Neural cell (in vitro differentiated cells): ENCODE measurements around the gene LRMDA. TPM values are rescaled to one million over a fixed set of nuclear protein-coding genes. Genes with fewer than 3 reads are reported as not detected.

Experiments used
- H2AFZ ChIP-seq: fragments of 200-600, 300-800 bp; sonication (generic), shearing (Covaris generic); 2 replicates; pipeline ENCODE4 v1.6.0; 2014; ENCODE audit warnings: low read depth, mild to moderate bottlenecking, antibody characterized with exemption, low read length, moderate library complexity
- H3F3A ChIP-seq: fragments of 200-600 bp; shearing (Covaris generic); 2 replicates; pipeline ENCODE4 v1.6.1; 2016; ENCODE audit warnings: mild to moderate bottlenecking, moderate library complexity, mixed read lengths, antibody characterized with exemption, low read length; ENCODE audit not compliant: insufficient read depth, poor library complexity, severe bottlenecking
- H3K27ac ChIP-seq: fragments of 200-600, 300-800 bp; sonication (generic), shearing (Covaris generic); 2 replicates; pipeline ENCODE4 v1.5.1; 2014; ENCODE audit warnings: mild to moderate bottlenecking, low read length, moderate library complexity
- H3K27me3 ChIP-seq: fragments of 300-800, 200-600 bp; sonication (generic), shearing (Covaris generic); 2 replicates; pipeline ENCODE4 v1.6.0; 2014; ENCODE audit warnings: mild to moderate bottlenecking, low read depth, low read length, moderate library complexity; ENCODE audit not compliant: insufficient read depth
- H3K36me3 ChIP-seq: fragments of 300-800, 200-600 bp; sonication (generic), shearing (Covaris generic); 2 replicates; pipeline ENCODE4 v1.5.1; 2014; ENCODE audit warnings: mild to moderate bottlenecking, antibody characterized with exemption, low read length, moderate library complexity; ENCODE audit not compliant: insufficient read depth
- H3K4me2 ChIP-seq: fragments of 300-800, 200-600 bp; sonication (generic), shearing (Covaris generic); 2 replicates; pipeline ENCODE4 v1.6.0; 2014; ENCODE audit warnings: mild to moderate bottlenecking, low read length
- H3K4me3 ChIP-seq: fragments of 300-800, 200-600 bp; sonication (generic), shearing (Covaris generic); 2 replicates; pipeline ENCODE4 v1.5.1; 2014; ENCODE audit warnings: mild to moderate bottlenecking, low read length, moderate library complexity
- H3K79me2 ChIP-seq: fragments of 200-600 bp; shearing (Covaris generic); replicated peaks from 2 replicates; pipeline ENCODE4 v1.6.0; 2014; ENCODE audit warnings: mild to moderate bottlenecking, low read length, moderate library complexity; ENCODE audit not compliant: insufficient read depth
- H3K9ac ChIP-seq: fragments of 300-800, 200-600 bp; sonication (generic), shearing (Covaris generic); 2 replicates; pipeline ENCODE4 v1.6.1; 2016; ENCODE audit warnings: mild to moderate bottlenecking, low read length, mixed read lengths
- H3K9me2 ChIP-seq: fragments of 200-600 bp; shearing (Covaris generic); 2 replicates; pipeline ENCODE4 v1.6.1; 2016; ENCODE audit warnings: mild to moderate bottlenecking, low read length, mixed read lengths; ENCODE audit not compliant: insufficient read depth
- H3K9me3 ChIP-seq: fragments of 200-600, 300-800 bp; sonication (generic), shearing (Covaris generic); 2 replicates; pipeline ENCODE4 v1.6.1; 2016; ENCODE audit warnings: mild to moderate bottlenecking, mixed run types, low read length, moderate library complexity, mixed read lengths
- H4K20me1 ChIP-seq: fragments of 200-600 bp; shearing (Covaris generic); 2 replicates; pipeline ENCODE4 v1.6.1; 2016; ENCODE audit warnings: mild to moderate bottlenecking, mixed run types; ENCODE audit not compliant: insufficient read depth
- EP300 ChIP-seq: fragments of 450-650 bp; conservative IDR thresholded peaks from 2 replicates; pipeline ENCODE4 v1.6.1; 2014; ENCODE audit warnings: antibody characterized with exemption, mild to moderate bottlenecking, moderate library complexity; ENCODE audit not compliant: poor library complexity, severe bottlenecking
- EZH2 ChIP-seq: fragments of 200-600, 300-800 bp; shearing (Covaris generic), sonication (generic); IDR thresholded peaks from 2 replicates; pipeline ENCODE4 v1.6.1; 2014; ENCODE audit warnings: antibody characterized with exemption, low read length, borderline replicate concordance, mild to moderate bottlenecking; ENCODE audit not compliant: insufficient read depth, poor library complexity, severe bottlenecking
- MXI1 ChIP-seq: fragments of 450-650 bp; conservative IDR thresholded peaks from 2 replicates; pipeline ENCODE4 v1.6.1; 2014; ENCODE audit warnings: antibody characterized with exemption, mild to moderate bottlenecking; ENCODE audit not compliant: poor library complexity, severe bottlenecking
- POLR2AphosphoS5 ChIP-seq: IDR thresholded peaks from 2 replicates; pipeline ENCODE4 v1.6.1; 2012
- RAD21 ChIP-seq: fragments of 450-650 bp; conservative IDR thresholded peaks from 2 replicates; pipeline ENCODE4 v1.6.1; 2014; ENCODE audit warnings: antibody characterized with exemption, mild to moderate bottlenecking, moderate library complexity
- SMC3 ChIP-seq: fragments of 450-650 bp; conservative IDR thresholded peaks from 2 replicates; pipeline ENCODE4 v1.6.1; 2014; ENCODE audit warnings: antibody characterized with exemption, mild to moderate bottlenecking, moderate library complexity; ENCODE audit not compliant: poor library complexity
- TAF1 ChIP-seq: IDR thresholded peaks from 2 replicates; pipeline ENCODE4 v1.6.1; 2012; ENCODE audit warnings: low read depth
- polyA plus RNA-seq: library from polyadenylated mRNA; depleted of rRNA; stranded (reverse); fragments of >200 nt; gene quantifications from 2 replicates; pipeline ENCODE4 v1.2.3, GENCODE V29; 2014
- TF ChIP-seq, protein P1 (sequence below): IDR thresholded peaks from 2 replicates; pipeline ENCODE4 v1.6.1; 2012; ENCODE audit warnings: borderline replicate concordance
- TF ChIP-seq, protein P2 (sequence below): fragments of 450-650 bp; IDR thresholded peaks from 2 replicates; pipeline ENCODE4 v1.5.1; 2014; ENCODE audit warnings: antibody characterized with exemption, mild to moderate bottlenecking, moderate library complexity; ENCODE audit not compliant: poor library complexity, severe bottlenecking

The LRMDA gene
- polyA plus RNA-seq, 1 donor from 2014 or later: 5.6 TPM

DNA sequence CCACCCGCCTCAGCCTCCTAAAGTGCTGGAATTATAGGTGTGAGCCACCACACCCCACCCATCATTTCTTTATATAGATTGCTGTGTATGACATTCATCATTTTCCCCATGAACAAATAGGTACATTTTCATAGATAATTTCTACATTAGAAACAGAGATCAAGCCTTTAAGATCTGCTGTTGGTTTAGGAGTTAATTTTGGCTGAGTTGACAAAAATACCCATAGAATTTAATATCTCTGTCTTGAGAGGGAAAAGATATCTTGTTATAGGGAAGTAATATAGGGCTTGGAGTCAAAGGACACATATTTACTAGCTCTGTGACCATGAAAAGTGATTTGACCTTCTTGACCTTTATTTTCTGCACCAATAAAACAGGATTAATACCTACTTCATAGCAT lies 51.8 kb downstream of the LRMDA start:
- no peak overlapping the region for H3K27ac ChIP-seq
- no peaks in the 10 kb centered on the region for H3K9me3 ChIP-seq
- H3K9me2 ChIP-seq: no peaks in the 10 kb centered on the region
- H2AFZ ChIP-seq: no peak overlapping the region
- no peak for TF ChIP-seq EZH2
- TF ChIP-seq, protein P1, sequence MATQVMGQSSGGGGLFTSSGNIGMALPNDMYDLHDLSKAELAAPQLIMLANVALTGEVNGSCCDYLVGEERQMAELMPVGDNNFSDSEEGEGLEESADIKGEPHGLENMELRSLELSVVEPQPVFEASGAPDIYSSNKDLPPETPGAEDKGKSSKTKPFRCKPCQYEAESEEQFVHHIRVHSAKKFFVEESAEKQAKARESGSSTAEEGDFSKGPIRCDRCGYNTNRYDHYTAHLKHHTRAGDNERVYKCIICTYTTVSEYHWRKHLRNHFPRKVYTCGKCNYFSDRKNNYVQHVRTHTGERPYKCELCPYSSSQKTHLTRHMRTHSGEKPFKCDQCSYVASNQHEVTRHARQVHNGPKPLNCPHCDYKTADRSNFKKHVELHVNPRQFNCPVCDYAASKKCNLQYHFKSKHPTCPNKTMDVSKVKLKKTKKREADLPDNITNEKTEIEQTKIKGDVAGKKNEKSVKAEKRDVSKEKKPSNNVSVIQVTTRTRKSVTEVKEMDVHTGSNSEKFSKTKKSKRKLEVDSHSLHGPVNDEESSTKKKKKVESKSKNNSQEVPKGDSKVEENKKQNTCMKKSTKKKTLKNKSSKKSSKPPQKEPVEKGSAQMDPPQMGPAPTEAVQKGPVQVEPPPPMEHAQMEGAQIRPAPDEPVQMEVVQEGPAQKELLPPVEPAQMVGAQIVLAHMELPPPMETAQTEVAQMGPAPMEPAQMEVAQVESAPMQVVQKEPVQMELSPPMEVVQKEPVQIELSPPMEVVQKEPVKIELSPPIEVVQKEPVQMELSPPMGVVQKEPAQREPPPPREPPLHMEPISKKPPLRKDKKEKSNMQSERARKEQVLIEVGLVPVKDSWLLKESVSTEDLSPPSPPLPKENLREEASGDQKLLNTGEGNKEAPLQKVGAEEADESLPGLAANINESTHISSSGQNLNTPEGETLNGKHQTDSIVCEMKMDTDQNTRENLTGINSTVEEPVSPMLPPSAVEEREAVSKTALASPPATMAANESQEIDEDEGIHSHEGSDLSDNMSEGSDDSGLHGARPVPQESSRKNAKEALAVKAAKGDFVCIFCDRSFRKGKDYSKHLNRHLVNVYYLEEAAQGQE: no peak
- TF ChIP-seq RAD21: no peak
- TF ChIP-seq, protein P2, sequence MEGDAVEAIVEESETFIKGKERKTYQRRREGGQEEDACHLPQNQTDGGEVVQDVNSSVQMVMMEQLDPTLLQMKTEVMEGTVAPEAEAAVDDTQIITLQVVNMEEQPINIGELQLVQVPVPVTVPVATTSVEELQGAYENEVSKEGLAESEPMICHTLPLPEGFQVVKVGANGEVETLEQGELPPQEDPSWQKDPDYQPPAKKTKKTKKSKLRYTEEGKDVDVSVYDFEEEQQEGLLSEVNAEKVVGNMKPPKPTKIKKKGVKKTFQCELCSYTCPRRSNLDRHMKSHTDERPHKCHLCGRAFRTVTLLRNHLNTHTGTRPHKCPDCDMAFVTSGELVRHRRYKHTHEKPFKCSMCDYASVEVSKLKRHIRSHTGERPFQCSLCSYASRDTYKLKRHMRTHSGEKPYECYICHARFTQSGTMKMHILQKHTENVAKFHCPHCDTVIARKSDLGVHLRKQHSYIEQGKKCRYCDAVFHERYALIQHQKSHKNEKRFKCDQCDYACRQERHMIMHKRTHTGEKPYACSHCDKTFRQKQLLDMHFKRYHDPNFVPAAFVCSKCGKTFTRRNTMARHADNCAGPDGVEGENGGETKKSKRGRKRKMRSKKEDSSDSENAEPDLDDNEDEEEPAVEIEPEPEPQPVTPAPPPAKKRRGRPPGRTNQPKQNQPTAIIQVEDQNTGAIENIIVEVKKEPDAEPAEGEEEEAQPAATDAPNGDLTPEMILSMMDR: no peak
- TF ChIP-seq TAF1: no peak
- no peak for TF ChIP-seq SMC3
- TF ChIP-seq EP300: no peak
- TF ChIP-seq POLR2AphosphoS5: no peak
- TF ChIP-seq MXI1: no peak
- H3K4me2 ChIP-seq: no peak overlapping the region
- no peaks in the 10 kb centered on the region for H3K79me2 ChIP-seq
- H3K9ac ChIP-seq: no peak overlapping the region
- H3K4me3 ChIP-seq: no peak overlapping the region
- H3K36me3 ChIP-seq: no peaks in the 10 kb centered on the region
- H3F3A ChIP-seq: no peaks in the 10 kb centered on the region
- no peaks in the 10 kb centered on the region for H4K20me1 ChIP-seq
- H3K27me3 ChIP-seq: no peaks in the 10 kb centered on the region

DNA sequence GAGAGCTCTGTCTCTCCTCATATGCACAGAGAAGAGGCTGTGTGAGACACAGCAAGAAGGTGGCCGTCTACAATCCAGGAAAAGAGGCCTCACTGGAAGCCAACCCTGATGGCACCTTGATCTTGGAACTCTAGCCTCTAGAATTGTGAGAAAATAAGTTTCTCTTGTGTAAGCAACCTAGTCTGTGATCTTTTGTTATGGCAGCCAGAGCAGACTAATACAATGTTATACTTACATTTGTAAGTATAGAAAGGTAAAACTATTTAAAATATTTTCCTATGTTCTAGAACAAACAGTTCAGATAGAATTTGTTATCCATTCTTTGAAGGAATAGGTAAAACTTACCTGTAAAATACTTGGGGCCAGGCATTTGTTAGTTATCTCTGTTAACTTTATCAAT lies 53.3 kb downstream of the LRMDA start:
- Histone ChIP-seq H3F3A (no peaks in the 10 kb centered on the region), H3K27ac (no peak overlapping the region), H4K20me1 (no peaks in the 10 kb centered on the region), H3K27me3 (no peaks in the 10 kb centered on the region), H2AFZ (no peak overlapping the region), H3K79me2 (no peaks in the 10 kb centered on the region), H3K9me2 (no peaks in the 10 kb centered on the region), H3K9me3 (no peaks in the 10 kb centered on the region), H3K9ac (no peak overlapping the region), H3K36me3 (no peaks in the 10 kb centered on the region), H3K4me3 (no peak overlapping the region), H3K4me2 (no peak overlapping the region)
- TF ChIP-seq MXI1 (no peak), POLR2AphosphoS5 (no peak), EZH2 (no peak), SMC3 (no peak), EP300 (no peak), TAF1 (no peak), RAD21 (no peak)
- TF ChIP-seq, protein P2: no peak
- TF ChIP-seq, protein P1: no peak
